ENCODE results near the gene OR2D2.

GRCh38 chr11:6894097-6894496, 1.8 kb upstream of the OR2D2 start:
- TF ChIP-seq CTCF (conservative IDR thresholded peaks at IDR 0.05; ENCODE audit: low read length) (no peak), EZH2phosphoT487 (IDR thresholded peaks at IDR 0.05; ENCODE audit: borderline replicate concordance, low read depth, low read length) (no peak)

Data from OCI-LY7 (cell line).